AG10803 (cell line): ENCODE data around the gene SLC37A2.

ENCODE experiments used
- DNase-seq: peaks from one replicate; pipeline ENCODE4 v3.0.0; 2010; ENCODE audit warnings: low read depth
- H3K4me3 ChIP-seq: 2 replicates; pipeline ENCODE4 v1.5.1; 2011; ENCODE audit warnings: mild to moderate bottlenecking, low read length, control low read depth
- CTCF ChIP-seq: conservative IDR thresholded peaks from 2 replicates; pipeline ENCODE4 v1.5.1; 2011; ENCODE audit warnings: mild to moderate bottlenecking, low read length, control low read depth, inconsistent platforms

The SLC37A2 gene

GRCh38 chr11:125108469-125108868, 45.4 kb downstream of the SLC37A2 start:
- H3K4me3 ChIP-seq: no peak overlapping the region
- no peak for DNase-seq
- no peak for TF ChIP-seq CTCF

- H3K4me3 ChIP-seq: peak overlapping the region; percentile 84
- no peak for DNase-seq
- no peak for TF ChIP-seq CTCF
These were observed 47.4 kb downstream of the SLC37A2 start for GRCh38 chr11:125110506-125110905.

GRCh38 chr11:125111001-125111342, 47.9 kb downstream of the SLC37A2 start:
- DNase-seq: peak; percentile 3
- peak overlapping the region; percentile 84 for H3K4me3 ChIP-seq
- TF ChIP-seq CTCF: no peak

GRCh38 chr11:125111343-125112207, 48.5 kb downstream of the SLC37A2 start, which contains the start of gene TMEM218:
TMEM218 (minus strand) TSS chr11:125111626; CDS start chr11:125102241, 9,385 bp downstream.
- peak; percentile 99 for DNase-seq
- TF ChIP-seq CTCF: no peak
- peak within 1 kb of the TSS; percentile 84 for H3K4me3 ChIP-seq

- DNase-seq: no peak
- H3K4me3 ChIP-seq: peak overlapping the region; percentile 55
- no peak for TF ChIP-seq CTCF
These were observed 49.1 kb downstream of the SLC37A2 start for GRCh38 chr11:125112208-125112604.

- peak; percentile 4 for DNase-seq
- TF ChIP-seq CTCF: peak; percentile 24; the same call in 1 of the 2 replicates
- no peak overlapping the region for H3K4me3 ChIP-seq
These were observed 51.4 kb downstream of the SLC37A2 start for GRCh38 chr11:125114518-125114917.

GRCh38 chr11:125117429-125117828, 54.3 kb downstream of the SLC37A2 start:
- no peak overlapping the region for H3K4me3 ChIP-seq
- DNase-seq: no peak
- no peak for TF ChIP-seq CTCF
